A673 (cell line): ENCODE measurements around the gene KRT31. TPM values are rescaled to one million over a fixed set of nuclear protein-coding genes. Genes with fewer than 3 reads are reported as not detected.

Experiments
- BruUV-seq: library from RNA; stranded (reverse); fragments of 400-500 nt; replicated peaks from 2 replicates; lab custom pipeline; 2021; lab: Mats Ljungman, UMichigan
- CTCF ChIA-PET: fragments of 300-600 bp; sonication (Branson Sonifier 250); formaldehyde crosslinking; loops from one replicate; lab custom pipeline; 2022; ENCODE audit warnings: antibody characterized with exemption; lab: Charles Lee
- POLR2A ChIA-PET: fragments of 300-600 bp; sonication (Branson Sonifier 250); formaldehyde crosslinking; loops from one replicate; lab custom pipeline; 2022; ENCODE audit warnings: antibody characterized with exemption; ENCODE audit not compliant: low non-redundant PET; lab: Charles Lee
- DNase-seq: peaks from one replicate; pipeline ENCODE4 v3.0.0-alpha.2; 2015; ENCODE audit warnings: low spot score
- H3K27ac ChIP-seq: fragments of 200-600 bp; sonication (generic); 2 replicates; pipeline ENCODE4 v1.5.1; 2016; ENCODE audit warnings: mixed run types, low read depth, mild to moderate bottlenecking, mixed read lengths, antibody characterized with exemption, low read length; ENCODE audit not compliant: poor library complexity, severe bottlenecking
- H3K27me3 ChIP-seq: fragments of 200-600 bp; sonication (generic); replicated peaks from 2 replicates; pipeline ENCODE4 v1.6.1; 2017; ENCODE audit warnings: mixed run types, low read depth, mild to moderate bottlenecking, mixed read lengths, antibody characterized with exemption, low read length; ENCODE audit not compliant: insufficient read depth, poor library complexity
- H3K36me3 ChIP-seq: fragments of 200-600 bp; sonication (generic); 2 replicates; pipeline ENCODE4 v1.6.1; 2016; ENCODE audit warnings: mixed run types, mild to moderate bottlenecking, mixed read lengths, antibody characterized with exemption, low read length; ENCODE audit not compliant: insufficient read depth, poor library complexity, severe bottlenecking
- H3K4me1 ChIP-seq: fragments of 200-600 bp; sonication (generic); 2 replicates; pipeline ENCODE4 v1.6.1; 2017; ENCODE audit warnings: mixed run types, mild to moderate bottlenecking, mixed read lengths, antibody characterized with exemption, low read length; ENCODE audit not compliant: insufficient read depth, poor library complexity, severe bottlenecking
- H3K4me3 ChIP-seq: fragments of 200-600 bp; sonication (generic); 2 replicates; pipeline ENCODE4 v1.5.1; 2016; ENCODE audit warnings: low read depth, mixed run types, mild to moderate bottlenecking, mixed read lengths, low read length; ENCODE audit not compliant: poor library complexity, severe bottlenecking
- H3K9me3 ChIP-seq: fragments of 200-600 bp; sonication (generic); 2 replicates; pipeline ENCODE4 v1.6.1; 2016; ENCODE audit warnings: mixed run types, low read depth, mild to moderate bottlenecking, mixed read lengths, antibody characterized with exemption, low read length; ENCODE audit not compliant: poor library complexity, severe bottlenecking
- CTCF ChIP-seq: fragments of 300-800, 200-600 bp; sonication (generic); conservative IDR thresholded peaks from 2 replicates; pipeline ENCODE4 v1.5.1; 2017; ENCODE audit warnings: low read depth, mild to moderate bottlenecking, antibody characterized with exemption, low read length, moderate library complexity, mixed read lengths
- EZH2 ChIP-seq: fragments of 200-600 bp; sonication (generic); IDR thresholded peaks from 2 replicates; pipeline ENCODE4 v1.6.1; 2017; ENCODE audit warnings: borderline replicate concordance, low read depth, mild to moderate bottlenecking, mixed read lengths, antibody characterized with exemption, low read length; ENCODE audit not compliant: poor library complexity, severe bottlenecking
- intact Hi-C: fragments of 100-400 bp; cut with micrococcal nuclease; formaldehyde crosslinking; loops from one replicate; pipeline ENCODE4 v1.10.0; 2022; ENCODE audit not compliant: unreplicated experiment
- total RNA-seq: library from RNA; stranded (reverse); gene quantifications from 2 replicates; pipeline ENCODE4 v1.2.3, GENCODE V29; 2021

KRT31 gene
- total RNA-seq, 1 experiment from 2014 or later = not detected

GRCh38 chr17:41421617-41422016, 24.2 kb upstream of the KRT31 start:
- intact Hi-C loops = no loop called here
- no peaks in the 10 kb centered on the region for H3K36me3 ChIP-seq
- no peaks in the 10 kb centered on the region for H3K4me1 ChIP-seq
- no peak overlapping the region for H3K27ac ChIP-seq
- no peaks in the 10 kb centered on the region for H3K27me3 ChIP-seq
- DNase-seq = no peak
- H3K9me3 ChIP-seq = no peaks in the 10 kb centered on the region
- POLR2A ChIA-PET = no interaction called here
- no peak overlapping the region for H3K4me3 ChIP-seq
- TF ChIP-seq CTCF = no peak
- TF ChIP-seq EZH2 = no peak
- BruUV-seq = no TSS peak
- CTCF ChIA-PET = no interaction called here

GRCh38 chr17:41421116-41421515, 23.7 kb upstream of the KRT31 start:
- intact Hi-C loops = no loop called here
- Histone ChIP-seq H3K36me3 (no peaks in the 10 kb centered on the region), H3K27ac (no peak overlapping the region), H3K27me3 (no peaks in the 10 kb centered on the region), H3K4me1 (no peaks in the 10 kb centered on the region), H3K4me3 (no peak overlapping the region), H3K9me3 (no peaks in the 10 kb centered on the region)
- CTCF ChIA-PET = no interaction called here
- POLR2A ChIA-PET = no interaction called here
- no peak for DNase-seq
- no peak for TF ChIP-seq CTCF
- BruUV-seq = no TSS peak

GRCh38 chr17:41420134-41420533, 22.7 kb upstream of the KRT31 start:
- no peak for TF ChIP-seq EZH2
- TF ChIP-seq CTCF = no peak
- no peak for DNase-seq
- intact Hi-C loops = no loop called here
- ChIA-PET CTCF (no interaction called here), POLR2A (no interaction called here)
- H3K27ac ChIP-seq = no peak overlapping the region
- H3K4me3 ChIP-seq = no peak overlapping the region
- H3K27me3 ChIP-seq = no peaks in the 10 kb centered on the region
- no peaks in the 10 kb centered on the region for H3K9me3 ChIP-seq
- no peaks in the 10 kb centered on the region for H3K4me1 ChIP-seq
- no TSS peak for BruUV-seq
- no peaks in the 10 kb centered on the region for H3K36me3 ChIP-seq
